HG03520 (cell line): ENCODE results near the gene IFNGR1.
"Not testable (repeated sequence)": the region's sequence is repeated elsewhere in the genome, so short reads cannot be mapped to it uniquely, and the experiment has no call there.

Source experiments
- ATAC-seq: cut with Tn5 transposase; IDR thresholded peaks from one replicate; pipeline ENCODE4 v1.9.1; 2021; ENCODE audit warnings: mild to moderate bottlenecking, moderate library complexity; ENCODE audit not compliant: unreplicated experiment

IFNGR1 gene

DNA sequence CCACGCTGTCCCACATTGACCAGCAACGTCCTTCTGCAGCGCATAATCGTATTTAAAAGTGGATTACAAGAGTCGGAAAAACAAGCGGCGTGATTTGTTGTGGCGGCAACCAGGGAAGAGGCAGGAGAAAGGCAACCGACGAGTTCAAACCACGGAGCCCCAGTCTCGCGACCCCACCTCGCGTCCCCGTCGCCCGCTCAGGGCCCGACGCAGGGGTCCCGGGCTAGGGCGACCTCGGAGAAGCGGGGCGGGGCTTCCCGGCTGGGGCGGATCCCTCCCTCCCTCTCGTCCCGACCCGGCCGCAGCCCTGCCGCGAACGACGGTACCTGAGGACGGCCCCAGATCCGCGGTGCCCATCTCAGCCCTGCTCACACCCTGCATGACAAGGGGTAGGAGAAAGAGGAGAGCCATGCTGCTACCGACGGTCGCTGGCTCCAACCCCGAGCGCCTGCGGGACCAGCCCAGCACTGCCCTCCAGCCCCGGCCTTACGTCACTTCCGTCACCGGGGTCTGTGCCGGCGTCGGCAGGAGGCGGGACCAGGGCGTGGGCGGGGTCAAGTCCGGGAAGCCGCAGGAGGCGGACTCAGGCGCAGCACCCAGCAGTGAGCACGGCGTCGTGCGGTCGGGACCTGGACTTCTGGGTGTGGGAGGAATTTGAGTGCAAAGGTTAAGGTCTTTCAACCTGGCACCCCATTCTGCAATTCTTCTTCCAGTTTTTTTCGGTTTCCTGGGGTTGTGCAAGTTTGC lies at the start of gene IFNGR1:
IFNGR1 (minus strand) TSS at position 469 of the 747 bp plus-strand sequence; CDS start at position 411, 58 bp downstream.
- peak; percentile 86 for ATAC-seq

DNA sequence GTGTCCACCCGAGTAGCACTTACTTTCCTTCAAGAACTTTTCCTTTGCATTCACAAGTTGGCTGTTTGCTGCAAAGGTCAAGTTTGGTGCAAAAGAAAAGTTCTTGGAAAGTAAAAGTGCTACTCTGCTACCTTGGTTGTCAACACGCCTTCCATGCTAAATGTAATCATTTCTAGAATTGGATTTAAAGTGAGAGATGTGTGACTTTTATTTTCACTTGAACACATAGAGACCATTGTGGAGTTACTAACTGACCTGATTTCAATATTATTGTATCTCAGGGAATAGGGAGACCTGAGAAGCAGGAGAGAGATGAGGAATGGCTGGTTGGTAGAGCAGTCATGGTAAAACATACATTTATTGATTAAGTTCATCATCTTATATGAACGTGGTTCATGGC lies 49.7 kb upstream of the IFNGR1 start:
- no peak for ATAC-seq

GRCh38 chr6:137266309-137266586 lies 47.1 kb upstream of the IFNGR1 start:
- ATAC-seq: no peak

DNA sequence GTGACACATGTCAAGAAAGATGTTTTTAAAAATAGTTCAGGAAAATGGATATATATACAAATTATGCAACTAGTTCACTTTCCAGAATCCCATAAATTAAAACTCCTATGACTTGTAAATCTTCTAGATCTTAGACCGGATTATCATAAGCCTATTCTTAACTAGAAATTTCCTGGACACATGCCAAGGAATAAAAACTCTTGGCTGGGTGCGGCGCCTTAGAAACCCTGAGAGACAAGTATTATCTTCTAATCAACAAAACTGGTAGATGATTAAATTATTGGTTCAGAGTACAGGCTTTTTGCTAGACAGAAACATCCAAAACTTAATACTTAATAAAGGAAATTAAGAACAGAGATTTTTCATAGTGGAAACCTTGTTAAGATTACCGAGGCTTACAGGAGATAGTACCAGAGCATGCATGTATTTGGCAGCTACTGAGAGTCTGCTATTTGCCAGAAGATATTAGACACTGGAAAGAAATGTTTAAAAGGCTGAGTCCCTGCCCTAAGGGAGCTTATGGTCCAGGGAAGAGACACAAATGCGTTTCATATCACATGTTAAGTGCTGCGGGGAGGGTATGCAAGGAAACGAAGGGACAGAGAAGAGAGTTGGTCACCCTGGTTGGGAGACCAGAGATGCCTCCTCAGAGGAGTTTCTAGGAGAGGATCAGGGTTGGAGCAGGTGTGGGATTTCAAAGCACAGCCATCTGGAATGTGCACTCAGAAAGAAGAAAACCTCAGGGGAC lies 46.5 kb upstream of the IFNGR1 start:
- ATAC-seq: no peak

DNA sequence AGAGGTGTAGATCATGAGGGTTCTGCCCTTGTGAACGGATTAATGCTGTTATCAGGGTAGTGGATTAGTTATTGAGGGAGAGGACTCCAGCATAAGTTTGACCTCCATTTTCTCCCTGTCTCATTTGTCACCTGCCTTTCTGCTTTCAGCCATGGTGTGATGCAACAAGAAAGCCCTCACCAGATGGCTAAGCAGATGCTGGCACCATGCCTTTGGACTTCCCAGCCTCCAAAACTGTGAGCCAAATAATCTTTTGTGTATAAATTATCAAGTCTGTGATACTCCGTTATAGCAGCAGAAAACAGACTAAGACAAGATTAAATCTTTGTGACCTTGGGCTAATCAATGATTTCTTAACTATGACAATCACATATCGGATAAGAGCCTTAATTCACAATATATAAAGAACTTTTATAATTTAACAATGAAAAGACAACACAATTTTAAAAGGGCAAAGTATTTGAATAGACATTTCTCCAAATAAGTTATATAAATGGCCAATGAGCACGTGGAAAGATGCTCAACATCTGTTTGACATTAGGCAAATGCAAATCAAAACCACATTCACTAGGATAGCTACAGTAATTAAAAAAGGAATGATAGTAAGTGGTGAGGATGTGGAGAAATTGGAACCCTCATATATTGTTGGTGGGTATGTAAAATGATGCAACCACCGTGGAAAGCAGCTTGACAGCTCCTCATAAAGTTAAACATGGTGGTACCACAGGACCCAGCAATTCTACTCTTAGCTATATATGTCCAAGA lies 45.3 kb upstream of the IFNGR1 start:
- no peak for ATAC-seq

- ATAC-seq: no peak
Measured at GRCh38 chr6:137261761-137262160, 42.6 kb upstream of the IFNGR1 start.

- no peak for ATAC-seq
Measured at GRCh38 chr6:137261361-137261760, 42.2 kb upstream of the IFNGR1 start.

- ATAC-seq: no peak
Measured at GRCh38 chr6:137260217-137260616, 41.0 kb upstream of the IFNGR1 start.

- no peak for ATAC-seq
Measured at GRCh38 chr6:137259349-137259748, 40.2 kb upstream of the IFNGR1 start.

GRCh38 chr6:137258170-137258569 lies 39.0 kb upstream of the IFNGR1 start:
- no peak for ATAC-seq

- ATAC-seq: no peak
Measured at GRCh38 chr6:137256350-137257103, 37.3 kb upstream of the IFNGR1 start.

DNA sequence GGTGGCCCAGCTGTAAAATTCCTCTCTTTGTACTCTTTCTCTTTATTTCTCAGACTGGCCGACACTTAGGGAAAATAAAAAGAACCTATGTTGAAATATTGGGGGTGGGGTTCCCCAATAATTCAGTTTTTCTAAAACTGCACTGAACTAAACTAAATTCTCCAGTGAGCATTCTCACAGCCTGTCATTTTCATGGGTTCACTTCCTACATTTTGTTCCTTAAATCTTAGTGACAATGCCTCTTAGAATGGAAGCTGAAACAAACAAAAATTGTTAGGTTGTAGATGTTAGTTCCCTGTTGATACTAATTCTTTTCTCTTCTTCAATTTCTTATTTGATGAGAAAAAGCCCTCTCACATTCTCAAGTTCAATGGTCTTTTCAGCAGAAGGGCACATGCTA lies 35.8 kb upstream of the IFNGR1 start:
- ATAC-seq: no peak

DNA sequence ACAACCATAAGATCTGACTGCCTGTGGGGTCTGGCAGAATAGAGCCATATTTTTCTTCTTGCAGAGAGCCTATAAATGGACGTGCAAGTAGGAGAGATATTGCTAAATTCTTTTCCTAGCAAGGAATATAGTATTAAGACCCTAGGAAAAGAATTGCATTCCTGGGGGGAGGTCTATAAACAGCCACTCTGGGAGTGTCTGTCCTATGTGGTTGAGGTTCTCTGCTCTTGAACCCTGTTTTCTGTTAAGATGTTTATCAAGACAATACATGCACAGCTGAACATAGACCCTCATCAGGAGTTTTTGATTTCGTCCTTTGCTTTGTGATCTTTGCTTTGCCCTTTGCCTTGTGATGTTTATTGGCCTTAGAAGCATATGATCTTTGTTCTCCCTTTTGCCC lies 35.2 kb upstream of the IFNGR1 start:
- ATAC-seq: not testable (repeated sequence)

DNA sequence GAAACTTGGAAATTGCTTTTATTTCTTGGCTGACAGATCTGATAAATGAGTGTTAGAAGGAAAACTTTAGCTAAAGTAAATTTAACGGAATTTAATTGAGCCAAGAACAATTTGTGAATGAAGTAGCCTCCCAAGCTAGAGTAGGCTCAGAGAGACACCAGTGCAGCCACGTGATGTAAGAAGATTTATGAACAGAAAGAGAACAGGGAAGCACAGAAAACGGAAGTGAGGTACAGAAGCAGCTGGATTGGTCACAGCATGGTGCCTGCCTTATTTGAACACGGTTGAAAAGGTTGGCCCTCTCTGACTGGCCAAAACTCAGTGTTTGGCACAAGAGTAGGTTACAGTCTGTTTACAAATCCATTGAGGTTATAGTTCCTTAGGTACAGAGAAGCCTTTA lies 29.5 kb upstream of the IFNGR1 start:
- no peak for ATAC-seq

DNA sequence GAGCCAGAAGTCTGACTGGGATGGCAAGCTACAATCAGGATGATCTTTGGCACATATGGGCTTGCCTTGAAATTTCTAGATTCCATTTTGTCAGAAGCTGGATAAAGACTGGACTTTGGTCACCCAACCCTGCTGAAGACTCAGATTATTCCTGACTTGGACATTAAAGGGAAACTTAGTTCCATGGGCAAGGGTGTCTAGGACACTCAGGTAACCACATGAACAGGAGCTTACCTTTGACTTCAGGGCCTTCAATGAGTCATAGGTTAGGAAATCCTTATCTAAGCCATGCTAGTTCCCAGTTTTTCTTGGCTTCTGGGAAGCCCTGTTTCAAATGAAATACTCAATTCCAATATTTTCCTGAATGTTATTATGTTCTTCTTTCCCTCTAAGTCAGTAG lies 28.5 kb upstream of the IFNGR1 start:
- no peak for ATAC-seq

GRCh38 chr6:137246791-137247202 lies 27.6 kb upstream of the IFNGR1 start:
- no peak for ATAC-seq

DNA sequence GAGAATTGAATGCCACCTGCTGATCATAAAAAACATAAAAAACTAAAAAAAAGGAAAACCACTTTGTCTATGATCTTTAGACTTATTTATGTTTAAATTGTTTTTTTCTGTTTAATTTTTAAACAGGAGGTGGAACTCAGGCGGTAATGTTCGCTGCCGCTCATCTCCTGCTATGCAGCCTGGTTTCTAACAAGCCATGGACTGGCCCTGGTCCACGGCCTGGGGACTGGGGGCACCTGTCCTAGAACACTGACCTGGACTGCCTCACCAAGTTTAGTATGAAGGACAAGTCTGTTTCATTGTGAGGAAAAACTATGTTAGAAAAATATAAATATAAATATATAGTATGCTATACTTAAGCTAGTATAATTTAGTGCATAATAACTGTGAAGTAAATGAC lies 27.0 kb upstream of the IFNGR1 start:
- ATAC-seq: no peak

DNA sequence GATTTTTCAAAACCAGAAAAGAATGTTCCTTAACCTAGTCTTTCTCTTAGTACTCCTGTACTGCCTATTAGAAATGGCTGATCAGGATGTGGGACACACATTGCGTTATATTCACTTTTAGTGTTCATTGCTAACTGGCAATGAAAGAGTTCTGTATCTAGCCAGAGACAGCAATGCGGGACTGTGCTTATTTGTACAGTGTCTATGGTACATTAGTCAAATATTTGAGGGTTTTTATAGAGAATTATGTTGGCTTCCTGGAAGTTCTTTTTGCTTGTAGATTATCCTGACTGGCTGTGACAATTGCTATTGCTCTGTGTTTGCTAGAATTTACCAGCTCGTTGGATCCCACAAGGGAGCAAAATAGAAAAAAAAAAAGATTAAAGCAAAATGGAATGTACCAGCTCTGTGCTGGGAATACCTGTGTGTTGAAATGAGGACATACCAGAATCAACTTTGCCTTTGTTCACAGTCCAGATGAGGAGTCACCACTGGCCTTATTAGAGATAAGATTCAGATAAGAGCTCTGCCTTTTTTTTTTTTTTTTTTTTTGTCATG lies 22.4 kb upstream of the IFNGR1 start:
- ATAC-seq: no peak

DNA sequence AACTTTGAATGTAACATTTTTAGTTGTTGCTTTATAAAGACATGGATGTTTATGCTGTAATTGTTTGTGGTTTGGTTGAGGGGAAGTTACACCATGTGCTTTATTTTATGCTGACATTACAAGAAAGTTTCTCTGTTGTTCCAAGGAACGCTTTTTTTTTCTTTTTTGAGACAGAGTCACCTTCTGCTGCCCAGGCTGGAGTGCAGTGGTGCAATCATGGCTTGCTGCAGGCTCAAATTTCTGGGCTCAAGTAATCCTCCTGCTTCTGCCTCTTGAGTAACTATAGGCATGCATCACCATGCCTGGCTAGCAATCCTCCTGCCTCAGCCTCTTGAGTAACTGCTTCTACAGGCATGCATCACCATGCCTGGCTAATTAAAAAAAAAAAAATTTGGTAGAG lies 21.0 kb upstream of the IFNGR1 start:
- ATAC-seq: no peak

DNA sequence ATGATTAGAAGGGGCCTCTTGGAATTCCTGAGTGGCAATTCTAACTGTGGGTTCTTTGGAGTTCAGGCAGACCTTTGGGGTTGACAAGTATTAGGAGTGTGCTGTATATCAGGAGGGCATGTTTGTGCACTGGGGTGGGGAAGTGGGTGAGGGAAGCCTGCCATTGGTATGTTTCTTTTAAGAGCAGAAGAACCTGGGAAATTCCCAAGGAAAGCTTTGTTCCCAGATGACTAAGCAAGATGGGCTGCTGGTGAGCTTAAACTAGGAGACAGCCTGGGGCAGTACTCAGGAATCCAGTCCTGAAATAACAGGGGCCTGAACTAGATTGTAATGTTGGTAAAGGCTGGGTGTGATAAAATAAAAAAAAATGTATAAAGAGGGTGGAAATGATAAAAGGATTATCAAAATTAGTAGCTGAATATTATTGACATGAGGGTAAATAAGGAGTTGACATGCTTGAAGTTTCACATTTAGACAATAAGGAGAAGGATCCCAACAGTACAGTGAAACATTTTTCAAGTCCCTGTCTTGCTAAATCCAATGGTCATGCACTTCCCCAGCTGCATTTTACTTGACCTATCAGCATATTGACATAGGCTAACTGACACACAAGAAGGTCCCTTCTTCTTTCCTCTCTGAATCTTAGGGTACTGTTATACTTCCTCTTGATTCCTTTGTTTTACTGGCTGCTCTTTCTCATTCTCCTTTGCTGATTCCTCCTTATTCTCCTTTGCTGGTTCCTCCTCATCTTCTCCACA lies 18.4 kb upstream of the IFNGR1 start:
- ATAC-seq: no peak
